ENCODE measurements around the gene PIWIL4. TPM values are rescaled to one million over a fixed set of nuclear protein-coding genes. Genes with fewer than 3 reads are reported as not detected.

The PIWIL4 gene
- total and polyA plus RNA-seq, 9 of the 15 experiments (the other 6 are each of a cell fraction or from before 2014, with no cell fraction given) = 6.3 to 17.0 (median 10.8) TPM

DNA sequence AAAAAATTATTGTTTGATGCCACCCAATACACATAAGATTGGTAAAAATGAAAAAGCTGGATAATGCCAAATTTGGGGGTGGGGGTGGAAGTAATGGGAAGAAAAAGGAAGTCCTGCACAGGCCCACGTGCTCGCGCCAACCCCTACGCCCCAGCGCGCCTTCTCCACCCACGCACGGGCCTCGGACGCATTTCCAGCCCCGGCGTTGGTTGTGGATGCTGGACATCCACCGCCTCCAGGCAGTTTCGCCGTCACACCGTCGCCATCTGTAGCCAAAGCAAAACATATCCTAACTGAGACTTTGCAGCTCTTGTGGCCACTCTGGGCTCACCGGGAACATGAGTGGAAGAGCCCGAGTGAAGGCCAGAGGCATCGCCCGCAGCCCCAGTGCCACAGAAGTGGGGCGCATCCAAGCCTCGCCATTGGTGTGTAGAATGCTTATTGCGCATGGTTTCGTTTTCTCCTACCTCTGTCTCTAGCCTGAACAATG lies at the start of gene PIWIL4 (continued):
- TF ChIP-seq, protein P1, sequence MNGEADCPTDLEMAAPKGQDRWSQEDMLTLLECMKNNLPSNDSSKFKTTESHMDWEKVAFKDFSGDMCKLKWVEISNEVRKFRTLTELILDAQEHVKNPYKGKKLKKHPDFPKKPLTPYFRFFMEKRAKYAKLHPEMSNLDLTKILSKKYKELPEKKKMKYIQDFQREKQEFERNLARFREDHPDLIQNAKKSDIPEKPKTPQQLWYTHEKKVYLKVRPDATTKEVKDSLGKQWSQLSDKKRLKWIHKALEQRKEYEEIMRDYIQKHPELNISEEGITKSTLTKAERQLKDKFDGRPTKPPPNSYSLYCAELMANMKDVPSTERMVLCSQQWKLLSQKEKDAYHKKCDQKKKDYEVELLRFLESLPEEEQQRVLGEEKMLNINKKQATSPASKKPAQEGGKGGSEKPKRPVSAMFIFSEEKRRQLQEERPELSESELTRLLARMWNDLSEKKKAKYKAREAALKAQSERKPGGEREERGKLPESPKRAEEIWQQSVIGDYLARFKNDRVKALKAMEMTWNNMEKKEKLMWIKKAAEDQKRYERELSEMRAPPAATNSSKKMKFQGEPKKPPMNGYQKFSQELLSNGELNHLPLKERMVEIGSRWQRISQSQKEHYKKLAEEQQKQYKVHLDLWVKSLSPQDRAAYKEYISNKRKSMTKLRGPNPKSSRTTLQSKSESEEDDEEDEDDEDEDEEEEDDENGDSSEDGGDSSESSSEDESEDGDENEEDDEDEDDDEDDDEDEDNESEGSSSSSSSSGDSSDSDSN (IDR thresholded peaks at IDR 0.05; ENCODE audit: borderline replicate concordance in 1 of 2, low read depth in 2 of 2, low read length in 2 of 2) = no peak
- no peak for TF ChIP-seq NBN (IDR thresholded peaks at IDR 0.05; ENCODE audit: low read depth)
- TF ChIP-seq CTCF (IDR thresholded peaks at IDR 0.05 in 2 of 3, conservative IDR thresholded peaks at IDR 0.05 in 1 of 3; ENCODE audit: insufficient read depth in 2 of 3, low read depth in 1 of 3, low read length in 3 of 3) = no peak
- TF ChIP-seq GATA2 (CRISPR knock-in tag; IDR thresholded peaks at IDR 0.05) = no peak
- TF ChIP-seq SMARCC2 (IDR thresholded peaks at IDR 0.05; ENCODE audit: low read depth) = no peak
- peak; percentile 12 for TF ChIP-seq CHD4 (IDR thresholded peaks at IDR 0.05; ENCODE audit: insufficient read depth, insufficient replicate concordance, low read depth, low read length, poor library complexity, severe bottlenecking)
- TF ChIP-seq ARID2 (IDR thresholded peaks at IDR 0.05) = no peak
- TF ChIP-seq, protein P2, sequence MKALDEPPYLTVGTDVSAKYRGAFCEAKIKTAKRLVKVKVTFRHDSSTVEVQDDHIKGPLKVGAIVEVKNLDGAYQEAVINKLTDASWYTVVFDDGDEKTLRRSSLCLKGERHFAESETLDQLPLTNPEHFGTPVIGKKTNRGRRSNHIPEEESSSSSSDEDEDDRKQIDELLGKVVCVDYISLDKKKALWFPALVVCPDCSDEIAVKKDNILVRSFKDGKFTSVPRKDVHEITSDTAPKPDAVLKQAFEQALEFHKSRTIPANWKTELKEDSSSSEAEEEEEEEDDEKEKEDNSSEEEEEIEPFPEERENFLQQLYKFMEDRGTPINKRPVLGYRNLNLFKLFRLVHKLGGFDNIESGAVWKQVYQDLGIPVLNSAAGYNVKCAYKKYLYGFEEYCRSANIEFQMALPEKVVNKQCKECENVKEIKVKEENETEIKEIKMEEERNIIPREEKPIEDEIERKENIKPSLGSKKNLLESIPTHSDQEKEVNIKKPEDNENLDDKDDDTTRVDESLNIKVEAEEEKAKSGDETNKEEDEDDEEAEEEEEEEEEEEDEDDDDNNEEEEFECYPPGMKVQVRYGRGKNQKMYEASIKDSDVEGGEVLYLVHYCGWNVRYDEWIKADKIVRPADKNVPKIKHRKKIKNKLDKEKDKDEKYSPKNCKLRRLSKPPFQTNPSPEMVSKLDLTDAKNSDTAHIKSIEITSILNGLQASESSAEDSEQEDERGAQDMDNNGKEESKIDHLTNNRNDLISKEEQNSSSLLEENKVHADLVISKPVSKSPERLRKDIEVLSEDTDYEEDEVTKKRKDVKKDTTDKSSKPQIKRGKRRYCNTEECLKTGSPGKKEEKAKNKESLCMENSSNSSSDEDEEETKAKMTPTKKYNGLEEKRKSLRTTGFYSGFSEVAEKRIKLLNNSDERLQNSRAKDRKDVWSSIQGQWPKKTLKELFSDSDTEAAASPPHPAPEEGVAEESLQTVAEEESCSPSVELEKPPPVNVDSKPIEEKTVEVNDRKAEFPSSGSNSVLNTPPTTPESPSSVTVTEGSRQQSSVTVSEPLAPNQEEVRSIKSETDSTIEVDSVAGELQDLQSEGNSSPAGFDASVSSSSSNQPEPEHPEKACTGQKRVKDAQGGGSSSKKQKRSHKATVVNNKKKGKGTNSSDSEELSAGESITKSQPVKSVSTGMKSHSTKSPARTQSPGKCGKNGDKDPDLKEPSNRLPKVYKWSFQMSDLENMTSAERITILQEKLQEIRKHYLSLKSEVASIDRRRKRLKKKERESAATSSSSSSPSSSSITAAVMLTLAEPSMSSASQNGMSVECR (CRISPR knock-in tag; IDR thresholded peaks at IDR 0.05) = no peak
- no peak for TF ChIP-seq FOXJ3 (CRISPR knock-in tag; IDR thresholded peaks at IDR 0.05)
- no peak for TF ChIP-seq TBL1XR1 (IDR thresholded peaks at IDR 0.05; ENCODE audit: low read length in 2 of 2)
- no peak for TF ChIP-seq RBM22 (IDR thresholded peaks at IDR 0.05; ENCODE audit: low read depth, low read length, poor library complexity, severe bottlenecking)
- no peak for TF ChIP-seq ELF1 (tag; IDR thresholded peaks at IDR 0.05)
- no peak for TF ChIP-seq RB1 (IDR thresholded peaks at IDR 0.05; ENCODE audit: low read depth)
- TF ChIP-seq PBX2 (CRISPR knock-in tag; IDR thresholded peaks at IDR 0.05; ENCODE audit: low read depth) = no peak
- no peak for TF ChIP-seq PBX2 (tag; conservative IDR thresholded peaks at IDR 0.05; ENCODE audit: low read depth)
- no peak for TF ChIP-seq KLF6 (CRISPR knock-in tag; IDR thresholded peaks at IDR 0.05; ENCODE audit: borderline replicate concordance)
- TF ChIP-seq ERF (CRISPR knock-in tag; IDR thresholded peaks at IDR 0.05) = peak; percentile 64; the same call in 1 of the 2 replicates
